ENCODE measurements around the gene CNTN4. TPM values are rescaled to one million over a fixed set of nuclear protein-coding genes. Genes with fewer than 3 reads are reported as not detected.

The CNTN4 gene
- total and polyA plus RNA-seq, 2 experiments from 2014 or later = 0.91 to 4.0 TPM

DNA sequence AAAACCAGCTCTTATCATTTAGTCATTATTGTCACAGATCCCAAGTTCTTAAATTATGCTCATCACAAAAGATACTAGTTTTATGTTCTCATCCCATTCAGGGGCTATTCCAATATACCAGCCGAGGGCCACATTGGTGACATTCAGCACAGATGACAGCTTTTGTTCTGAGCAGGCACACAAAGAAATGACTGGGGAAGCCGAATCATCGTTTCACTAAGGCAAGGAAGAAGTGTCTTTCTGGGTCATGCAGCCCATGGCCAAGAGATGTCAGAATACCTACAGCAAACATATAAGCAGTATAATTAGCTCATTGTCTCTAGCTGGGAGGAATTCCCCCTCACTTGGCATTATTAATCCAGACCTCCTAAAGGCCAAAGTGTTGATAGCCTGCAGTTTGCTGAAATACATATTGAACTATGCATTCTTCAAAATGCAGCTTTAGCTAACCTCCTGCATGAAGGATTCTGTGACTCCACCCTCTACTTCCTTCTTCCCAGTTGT is 100.2 kb downstream of the CNTN4 start (continued):
- TF ChIP-seq, protein P1, sequence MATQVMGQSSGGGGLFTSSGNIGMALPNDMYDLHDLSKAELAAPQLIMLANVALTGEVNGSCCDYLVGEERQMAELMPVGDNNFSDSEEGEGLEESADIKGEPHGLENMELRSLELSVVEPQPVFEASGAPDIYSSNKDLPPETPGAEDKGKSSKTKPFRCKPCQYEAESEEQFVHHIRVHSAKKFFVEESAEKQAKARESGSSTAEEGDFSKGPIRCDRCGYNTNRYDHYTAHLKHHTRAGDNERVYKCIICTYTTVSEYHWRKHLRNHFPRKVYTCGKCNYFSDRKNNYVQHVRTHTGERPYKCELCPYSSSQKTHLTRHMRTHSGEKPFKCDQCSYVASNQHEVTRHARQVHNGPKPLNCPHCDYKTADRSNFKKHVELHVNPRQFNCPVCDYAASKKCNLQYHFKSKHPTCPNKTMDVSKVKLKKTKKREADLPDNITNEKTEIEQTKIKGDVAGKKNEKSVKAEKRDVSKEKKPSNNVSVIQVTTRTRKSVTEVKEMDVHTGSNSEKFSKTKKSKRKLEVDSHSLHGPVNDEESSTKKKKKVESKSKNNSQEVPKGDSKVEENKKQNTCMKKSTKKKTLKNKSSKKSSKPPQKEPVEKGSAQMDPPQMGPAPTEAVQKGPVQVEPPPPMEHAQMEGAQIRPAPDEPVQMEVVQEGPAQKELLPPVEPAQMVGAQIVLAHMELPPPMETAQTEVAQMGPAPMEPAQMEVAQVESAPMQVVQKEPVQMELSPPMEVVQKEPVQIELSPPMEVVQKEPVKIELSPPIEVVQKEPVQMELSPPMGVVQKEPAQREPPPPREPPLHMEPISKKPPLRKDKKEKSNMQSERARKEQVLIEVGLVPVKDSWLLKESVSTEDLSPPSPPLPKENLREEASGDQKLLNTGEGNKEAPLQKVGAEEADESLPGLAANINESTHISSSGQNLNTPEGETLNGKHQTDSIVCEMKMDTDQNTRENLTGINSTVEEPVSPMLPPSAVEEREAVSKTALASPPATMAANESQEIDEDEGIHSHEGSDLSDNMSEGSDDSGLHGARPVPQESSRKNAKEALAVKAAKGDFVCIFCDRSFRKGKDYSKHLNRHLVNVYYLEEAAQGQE (IDR thresholded peaks at IDR 0.05; ENCODE audit: unreplicated experiment) = no peak
- TF ChIP-seq, protein P2, sequence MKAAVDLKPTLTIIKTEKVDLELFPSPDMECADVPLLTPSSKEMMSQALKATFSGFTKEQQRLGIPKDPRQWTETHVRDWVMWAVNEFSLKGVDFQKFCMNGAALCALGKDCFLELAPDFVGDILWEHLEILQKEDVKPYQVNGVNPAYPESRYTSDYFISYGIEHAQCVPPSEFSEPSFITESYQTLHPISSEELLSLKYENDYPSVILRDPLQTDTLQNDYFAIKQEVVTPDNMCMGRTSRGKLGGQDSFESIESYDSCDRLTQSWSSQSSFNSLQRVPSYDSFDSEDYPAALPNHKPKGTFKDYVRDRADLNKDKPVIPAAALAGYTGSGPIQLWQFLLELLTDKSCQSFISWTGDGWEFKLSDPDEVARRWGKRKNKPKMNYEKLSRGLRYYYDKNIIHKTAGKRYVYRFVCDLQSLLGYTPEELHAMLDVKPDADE (IDR thresholded peaks at IDR 0.05) = no peak
- TF ChIP-seq ZNF331 (CRISPR knock-in tag; IDR thresholded peaks at IDR 0.05; ENCODE audit: low read depth) = no peak
- TF ChIP-seq POLR2AphosphoS5 (IDR thresholded peaks at IDR 0.05; ENCODE audit: low read depth) = no peak
- TF ChIP-seq CREB1 (CRISPR knock-in tag; IDR thresholded peaks at IDR 0.05; ENCODE audit: low read depth) = no peak
- TF ChIP-seq EZH2phosphoT487 (IDR thresholded peaks at IDR 0.05; ENCODE audit: unreplicated experiment) = no peak
- no peak for TF ChIP-seq NANOG (IDR thresholded peaks at IDR 0.05; ENCODE audit: borderline replicate concordance)
- TF ChIP-seq ZNF114 (CRISPR knock-in tag; IDR thresholded peaks at IDR 0.05) = no peak

DNA sequence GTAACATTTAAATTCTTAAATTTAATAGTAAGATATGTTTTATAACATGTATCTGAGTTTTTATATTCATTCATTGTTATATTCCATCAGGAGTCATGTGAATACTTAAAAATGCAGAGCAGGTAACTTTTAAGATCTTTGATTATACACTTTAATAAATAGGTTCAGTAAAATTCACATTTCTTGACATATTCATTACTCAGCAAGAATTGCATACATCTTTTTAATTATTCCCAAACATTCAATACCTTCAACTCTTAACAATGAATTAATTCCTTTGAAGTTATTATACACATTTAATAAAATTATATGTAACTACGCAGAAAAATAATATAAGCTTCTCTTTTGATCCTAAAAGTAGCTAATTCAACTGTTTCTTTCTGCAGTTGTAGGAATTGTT is 105.4 kb downstream of the CNTN4 start:
- Histone ChIP-seq H3K27me3 (ENCODE audit: insufficient read depth) (no peaks in the 10 kb centered on the region), H3K4me3 (no peak overlapping the region), H3K79me2 (replicated peaks; ENCODE audit: insufficient read depth) (no peaks in the 10 kb centered on the region), H3K4me2 (no peak overlapping the region), H4K20me1 (replicated peaks; ENCODE audit: insufficient read depth) (no peaks in the 10 kb centered on the region), H3K36me3 (ENCODE audit: insufficient read depth) (no peaks in the 10 kb centered on the region), H2AFZ (no peak overlapping the region), H3K27ac (ENCODE audit: low read depth) (no peak overlapping the region), H3K4me1 (ENCODE audit: insufficient read depth) (0 out of 2 replicates have a peak, but pooled peaks cover 3% of the 10 kb centered on the region), H3F3A (replicated peaks; ENCODE audit: low read depth) (no peaks in the 10 kb centered on the region), H3K9me2 (ENCODE audit: insufficient read depth) (no peaks in the 10 kb centered on the region; the same call in 1 of the 2 replicates)
- no peaks in the 10 kb centered on the region for H3K4me1 Mint-ChIP-seq
- no peaks in the 10 kb centered on the region for H3K27me3 Mint-ChIP-seq (ENCODE audit: insufficient read depth, low read depth, poor library complexity)
- H3K9me3 Mint-ChIP-seq = peaks cover 83% of the 10 kb centered on the region
- no peak overlapping the region for H3K4me3 Mint-ChIP-seq
- ATAC-seq (no peak), DNase-seq (ENCODE audit: low spot score) (no peak)
- peaks cover 26% of the 10 kb centered on the region for H3K36me3 Mint-ChIP-seq (ENCODE audit: low read depth)
- TF ChIP-seq STAT1 (IDR thresholded peaks at IDR 0.05; ENCODE audit: unreplicated experiment) (no peak), CREB1 (CRISPR knock-in tag; IDR thresholded peaks at IDR 0.05; ENCODE audit: low read depth) (no peak), ZNF114 (CRISPR knock-in tag; IDR thresholded peaks at IDR 0.05) (no peak), EZH2 (IDR thresholded peaks at IDR 0.05; ENCODE audit: low read depth, unreplicated experiment) (no peak), ZNF331 (CRISPR knock-in tag; IDR thresholded peaks at IDR 0.05; ENCODE audit: low read depth) (no peak)
- TF ChIP-seq, protein P2 (IDR thresholded peaks at IDR 0.05) = no peak
- TF ChIP-seq, protein P1 (IDR thresholded peaks at IDR 0.05; ENCODE audit: unreplicated experiment) = no peak
- TF ChIP-seq, protein P3, sequence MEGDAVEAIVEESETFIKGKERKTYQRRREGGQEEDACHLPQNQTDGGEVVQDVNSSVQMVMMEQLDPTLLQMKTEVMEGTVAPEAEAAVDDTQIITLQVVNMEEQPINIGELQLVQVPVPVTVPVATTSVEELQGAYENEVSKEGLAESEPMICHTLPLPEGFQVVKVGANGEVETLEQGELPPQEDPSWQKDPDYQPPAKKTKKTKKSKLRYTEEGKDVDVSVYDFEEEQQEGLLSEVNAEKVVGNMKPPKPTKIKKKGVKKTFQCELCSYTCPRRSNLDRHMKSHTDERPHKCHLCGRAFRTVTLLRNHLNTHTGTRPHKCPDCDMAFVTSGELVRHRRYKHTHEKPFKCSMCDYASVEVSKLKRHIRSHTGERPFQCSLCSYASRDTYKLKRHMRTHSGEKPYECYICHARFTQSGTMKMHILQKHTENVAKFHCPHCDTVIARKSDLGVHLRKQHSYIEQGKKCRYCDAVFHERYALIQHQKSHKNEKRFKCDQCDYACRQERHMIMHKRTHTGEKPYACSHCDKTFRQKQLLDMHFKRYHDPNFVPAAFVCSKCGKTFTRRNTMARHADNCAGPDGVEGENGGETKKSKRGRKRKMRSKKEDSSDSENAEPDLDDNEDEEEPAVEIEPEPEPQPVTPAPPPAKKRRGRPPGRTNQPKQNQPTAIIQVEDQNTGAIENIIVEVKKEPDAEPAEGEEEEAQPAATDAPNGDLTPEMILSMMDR (conservative IDR thresholded peaks at IDR 0.05; ENCODE audit: low read depth in 2 of 2) = no peak
- no peak overlapping the region for H3K27ac Mint-ChIP-seq

Data from GM23338 (cell line).